Thymus (tissue), 11 donors: ENCODE measurements around the gene HRCT1. TPM values are rescaled to one million over a fixed set of nuclear protein-coding genes. Genes with fewer than 3 reads are reported as not detected.
"Not testable (repeated sequence)": the region's sequence is repeated elsewhere in the genome, so short reads cannot be mapped to it uniquely, and the experiment has no call there.

ENCODE experiments used
- DNase-seq, 9 donors: peaks; one replicate each; pipeline ENCODE4 v3.0.0-alpha.2; 2013; ENCODE audit warnings: low spot score in 9 of 9, low read depth in 6 of 9, missing footprints in 1 of 9
- H3K27ac ChIP-seq, 2 donors: one replicate each; pipeline ENCODE4 v1.5.1; 2013; ENCODE audit warnings: control low read depth in 1 of 2, low read depth in 1 of 2, low read length in 1 of 2, mild to moderate bottlenecking in 1 of 2, moderate library complexity in 1 of 2
- H3K27me3 ChIP-seq, 2 donors: one replicate each; pipeline ENCODE4 v1.5.1; 2013; ENCODE audit warnings: low read length in 1 of 2; ENCODE audit not compliant: control insufficient read depth in 2 of 2, insufficient read depth in 1 of 2
- H3K36me3 ChIP-seq, 2 donors: one replicate each; pipeline ENCODE4 v1.5.1; 2013; ENCODE audit warnings: low read length in 1 of 2, mild to moderate bottlenecking in 1 of 2, moderate library complexity in 1 of 2; ENCODE audit not compliant: control insufficient read depth in 2 of 2, insufficient read depth in 2 of 2
- H3K4me1 ChIP-seq, 2 donors: one replicate each; pipeline ENCODE4 v1.5.1; 2013; ENCODE audit warnings: low read length in 2 of 2; ENCODE audit not compliant: control insufficient read depth in 2 of 2, insufficient read depth in 2 of 2
- H3K4me3 ChIP-seq, 2 donors: one replicate each; pipeline ENCODE4 v1.5.1; 2013; ENCODE audit warnings: low read length in 2 of 2, control low read depth in 1 of 2, mild to moderate bottlenecking in 1 of 2
- H3K9me3 ChIP-seq, 2 donors: one replicate each; pipeline ENCODE4 v1.5.1; 2013; ENCODE audit warnings: low read length in 1 of 2, mild to moderate bottlenecking in 1 of 2; ENCODE audit not compliant: control insufficient read depth in 2 of 2, insufficient read depth in 1 of 2
- WGBS: extraction: QIAGEN DNeasy Blood & Tissue Kit; methylation state at CpG from one replicate; pipeline ENCODE4 v1.1.7; 2013; 5-methylcytosine and 5-hydroxymethylcytosine counted together
- polyA plus RNA-seq: library from polyadenylated mRNA; stranded (reverse); fragments of 200-250 nt; gene quantifications from one replicate; pipeline ENCODE4 v1.2.3, GENCODE V29; 2013
- total RNA-seq: library from RNA; stranded (reverse); fragments of 120-200 nt; gene quantifications from one replicate; pipeline ENCODE4 v1.2.4, GENCODE V29; 2013
- donor health status: healthy.

The HRCT1 gene
- total and polyA plus RNA-seq, 2 donors = 0.14 to 6.1 TPM

- no peak overlapping the region for H3K4me3 ChIP-seq
Observed at GRCh38 chr9:35932735-35933134, 26.7 kb downstream of the HRCT1 start.

GRCh38 chr9:35933550-35934067, 27.6 kb downstream of the HRCT1 start:
- H3K4me1 ChIP-seq = peaks cover 8 to 13% of the 10 kb centered on the region in 2 donors
- no peak for DNase-seq
- peak overlapping the region in 1 of 2 donors; percentile 2 for H3K27ac ChIP-seq
- H3K27me3 ChIP-seq = no peaks in the 10 kb centered on the region
- no peak overlapping the region for H3K4me3 ChIP-seq
- 98% methylated on average over 4 of the region's 4 CpGs for WGBS
- H3K36me3 ChIP-seq = no peaks in the 10 kb centered on the region
- H3K9me3 ChIP-seq = peaks cover 0 to 4% of the 10 kb centered on the region in 2 donors

More at GRCh38 chr9:35932735-35933134, 26.7 kb downstream of the HRCT1 start:
- 51% methylated on average over 3 of the region's 3 CpGs for WGBS
- Histone ChIP-seq H3K36me3 (no peaks in the 10 kb centered on the region), H3K9me3 (peaks cover 0 to 4% of the 10 kb centered on the region in 2 donors), H3K27ac (no peak overlapping the region), H3K4me1 (peaks cover 3 to 6% of the 10 kb centered on the region in 2 donors), H3K27me3 (no peaks in the 10 kb centered on the region)
- peak in 1 of 9 donors; percentile 49 for DNase-seq

- not testable (repeated sequence) for H3K9me3 ChIP-seq, H3K4me3 ChIP-seq, H3K27me3 ChIP-seq, H3K36me3 ChIP-seq, DNase-seq, H3K27ac ChIP-seq
- 97% methylated on average over 6 of the region's 6 CpGs for WGBS
- peaks cover 11 to 18% of the 10 kb centered on the region in 2 donors for H3K4me1 ChIP-seq
Observed at GRCh38 chr9:35934069-35934468, 28.1 kb downstream of the HRCT1 start.

- Histone ChIP-seq H3K27ac (no peak overlapping the region), H3K4me3 (no peak overlapping the region)
- 98% methylated on average over 4 of the region's 4 CpGs for WGBS
Observed at GRCh38 chr9:35935261-35935660, 29.3 kb downstream of the HRCT1 start.

GRCh38 chr9:35935755-35936509, 29.9 kb downstream of the HRCT1 start:
- Histone ChIP-seq H3K27ac (no peak overlapping the region), H3K36me3 (no peaks in the 10 kb centered on the region), H3K9me3 (peaks cover 0 to 4% of the 10 kb centered on the region in 2 donors), H3K4me3 (no peak overlapping the region), H3K27me3 (no peaks in the 10 kb centered on the region), H3K4me1 (peaks cover 27 to 35% of the 10 kb centered on the region in 2 donors)
- no peak for DNase-seq
- 82% methylated on average over 7 of the region's 7 CpGs for WGBS

More at GRCh38 chr9:35935261-35935660, 29.3 kb downstream of the HRCT1 start:
- Histone ChIP-seq H3K4me1 (peaks cover 20 to 28% of the 10 kb centered on the region in 2 donors), H3K9me3 (peaks cover 0 to 4% of the 10 kb centered on the region in 2 donors), H3K27me3 (no peaks in the 10 kb centered on the region), H3K36me3 (no peaks in the 10 kb centered on the region)
- no peak for DNase-seq

GRCh38 chr9:35937227-35937626, 31.2 kb downstream of the HRCT1 start:
- H3K27ac ChIP-seq = no peak overlapping the region
- H3K27me3 ChIP-seq = no peaks in the 10 kb centered on the region
- H3K9me3 ChIP-seq = peaks cover 0 to 4% of the 10 kb centered on the region in 2 donors
- WGBS = 97% methylated on average over 2 of the region's 2 CpGs
- H3K4me3 ChIP-seq = no peak overlapping the region
- H3K4me1 ChIP-seq = peaks cover 31 to 46% of the 10 kb centered on the region in 2 donors
- H3K36me3 ChIP-seq = no peaks in the 10 kb centered on the region
- DNase-seq = no peak

- WGBS = 59% methylated on average over 10 of the region's 10 CpGs
- Histone ChIP-seq H3K9me3 (peaks cover 0 to 4% of the 10 kb centered on the region in 2 donors), H3K36me3 (no peaks in the 10 kb centered on the region), H3K27ac (peak overlapping the region; percentile 53 to 96), H3K27me3 (no peaks in the 10 kb centered on the region), H3K4me3 (no peak overlapping the region), H3K4me1 (peaks cover 41 to 58% of the 10 kb centered on the region in 2 donors)
- peak in 1 of 9 donors; percentile 54 for DNase-seq
Observed at GRCh38 chr9:35938474-35939356, 32.7 kb downstream of the HRCT1 start.

GRCh38 chr9:35939679-35940250, 33.8 kb downstream of the HRCT1 start:
- peak overlapping the region in 1 of 2 donors; percentile 13 for H3K4me3 ChIP-seq
- peak in 1 of 9 donors; percentile 64 for DNase-seq
- H3K4me1 ChIP-seq = peaks cover 43 to 68% of the 10 kb centered on the region in 2 donors
- peaks cover 0 to 4% of the 10 kb centered on the region in 2 donors for H3K9me3 ChIP-seq
- no peaks in the 10 kb centered on the region for H3K27me3 ChIP-seq
- no peaks in the 10 kb centered on the region for H3K36me3 ChIP-seq
- 58% methylated on average over 8 of the region's 8 CpGs for WGBS
- peak overlapping the region; percentile 75 to 96 for H3K27ac ChIP-seq
